Upper lobe of left lung (tissue), 4 donors: Measurements from ENCODE around the gene PLIN3.
"Not testable (repeated sequence)": the region's sequence is repeated elsewhere in the genome, so short reads cannot be mapped to it uniquely, and the experiment has no call there.

Experiments used
- EP300 ChIP-seq, 4 donors: sonication (generic); formaldehyde crosslinking; IDR thresholded peaks; one replicate each; pipeline ENCODE4 v1.5.1; 2017; ENCODE audit warnings: antibody characterized with exemption in 4 of 4, control low read depth in 2 of 4
- POLR2A ChIP-seq, 4 donors: fragments of 450-650 bp; IDR thresholded peaks; one replicate each; pipeline ENCODE4 v1.5.1; 2016 to 2017; ENCODE audit warnings: antibody characterized with exemption in 4 of 4, mild to moderate bottlenecking in 2 of 4
- TF ChIP-seq, protein P1 (sequence below), 6 experiments: fragments of 450-650 bp in 4 of 6; fragments of 200-600 bp in 2 of 6; sonication (generic) in 2 of 6; IDR thresholded peaks; one replicate each; pipeline ENCODE4 v1.5.1; 2016 to 2019; ENCODE audit warnings: antibody characterized with exemption in 6 of 6

- TF ChIP-seq EP300, POLR2A (IDR thresholded peaks at IDR 0.05): not testable (repeated sequence)
- TF ChIP-seq, protein P1, sequence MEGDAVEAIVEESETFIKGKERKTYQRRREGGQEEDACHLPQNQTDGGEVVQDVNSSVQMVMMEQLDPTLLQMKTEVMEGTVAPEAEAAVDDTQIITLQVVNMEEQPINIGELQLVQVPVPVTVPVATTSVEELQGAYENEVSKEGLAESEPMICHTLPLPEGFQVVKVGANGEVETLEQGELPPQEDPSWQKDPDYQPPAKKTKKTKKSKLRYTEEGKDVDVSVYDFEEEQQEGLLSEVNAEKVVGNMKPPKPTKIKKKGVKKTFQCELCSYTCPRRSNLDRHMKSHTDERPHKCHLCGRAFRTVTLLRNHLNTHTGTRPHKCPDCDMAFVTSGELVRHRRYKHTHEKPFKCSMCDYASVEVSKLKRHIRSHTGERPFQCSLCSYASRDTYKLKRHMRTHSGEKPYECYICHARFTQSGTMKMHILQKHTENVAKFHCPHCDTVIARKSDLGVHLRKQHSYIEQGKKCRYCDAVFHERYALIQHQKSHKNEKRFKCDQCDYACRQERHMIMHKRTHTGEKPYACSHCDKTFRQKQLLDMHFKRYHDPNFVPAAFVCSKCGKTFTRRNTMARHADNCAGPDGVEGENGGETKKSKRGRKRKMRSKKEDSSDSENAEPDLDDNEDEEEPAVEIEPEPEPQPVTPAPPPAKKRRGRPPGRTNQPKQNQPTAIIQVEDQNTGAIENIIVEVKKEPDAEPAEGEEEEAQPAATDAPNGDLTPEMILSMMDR (IDR thresholded peaks at IDR 0.05), result not testable (repeated sequence)
Measured at GRCh38 chr19:4882874-4883273, 15.4 kb upstream of the PLIN3 start.
